Suppressor macrophage treated with lipopolysaccharide for 4 hours (primary cell): ENCODE measurements around the gene INO80E.
"Not testable (repeated sequence)": the region's sequence is repeated elsewhere in the genome, so short reads cannot be mapped to it uniquely, and the experiment has no call there.

ENCODE experiments used
- DNase-seq: peaks from one replicate; pipeline ENCODE4 v3.0.0-alpha.2; 2020

The INO80E gene

DNA sequence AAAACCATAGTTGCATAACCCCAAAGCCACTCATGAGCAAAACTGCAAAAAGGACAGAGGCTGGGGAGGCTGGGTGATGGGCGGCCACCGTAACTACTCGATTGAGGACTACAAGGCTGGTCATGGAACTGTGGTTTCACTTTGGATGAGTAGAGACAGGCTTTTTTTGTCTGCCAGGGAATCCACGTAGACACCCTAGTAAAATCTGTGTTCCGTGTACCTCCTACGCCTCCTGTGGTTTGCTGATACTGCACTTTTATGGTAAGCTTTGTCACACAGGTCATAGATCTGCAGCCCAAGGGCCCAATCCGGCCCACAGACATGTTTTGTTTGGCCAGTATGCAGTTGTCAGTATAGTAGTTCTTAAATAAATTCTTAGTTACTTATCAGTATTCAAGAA is 37.2 kb downstream of the INO80E start:
- DNase-seq: no peak

DNA sequence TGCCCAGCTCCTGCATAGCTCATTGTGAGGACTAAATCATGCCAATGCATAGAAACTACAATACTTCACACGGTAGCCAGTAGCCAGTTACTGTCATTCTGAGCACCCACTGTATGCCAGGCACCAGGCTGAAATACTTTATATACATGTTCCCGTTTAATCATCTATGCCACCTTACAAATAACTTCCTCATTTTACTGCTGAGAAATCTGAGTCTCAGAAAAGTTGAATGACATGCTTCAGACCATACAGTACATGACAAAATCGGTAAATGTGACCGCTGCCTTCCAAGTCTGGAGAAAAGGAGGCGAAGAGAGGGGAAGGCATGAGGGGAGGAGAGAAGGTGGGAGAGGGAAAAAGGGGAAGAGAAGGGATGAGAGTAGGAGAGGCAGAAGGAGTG is 44.2 kb downstream of the INO80E start:
- peak; percentile 41 for DNase-seq

DNA sequence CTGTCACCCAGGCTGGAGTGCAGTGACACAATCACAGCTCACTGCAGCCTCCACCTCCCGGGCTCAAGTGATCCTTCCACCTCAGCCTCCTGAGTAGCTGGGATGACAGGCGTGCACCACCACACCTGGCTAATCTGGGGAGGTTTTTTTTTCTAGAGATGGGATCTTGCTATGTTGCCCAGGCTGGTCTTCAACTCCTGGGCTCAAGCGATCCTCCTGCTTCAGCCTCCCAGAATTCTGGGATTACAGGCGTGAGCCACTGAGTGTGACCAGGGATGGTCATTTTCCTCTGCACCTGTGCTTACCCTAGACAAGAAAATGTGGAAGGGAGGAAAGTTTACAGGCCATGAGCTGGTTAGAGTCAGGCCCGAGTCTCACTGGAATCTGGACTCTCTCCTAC is 44.6 kb downstream of the INO80E start:
- not testable (repeated sequence) for DNase-seq

DNA sequence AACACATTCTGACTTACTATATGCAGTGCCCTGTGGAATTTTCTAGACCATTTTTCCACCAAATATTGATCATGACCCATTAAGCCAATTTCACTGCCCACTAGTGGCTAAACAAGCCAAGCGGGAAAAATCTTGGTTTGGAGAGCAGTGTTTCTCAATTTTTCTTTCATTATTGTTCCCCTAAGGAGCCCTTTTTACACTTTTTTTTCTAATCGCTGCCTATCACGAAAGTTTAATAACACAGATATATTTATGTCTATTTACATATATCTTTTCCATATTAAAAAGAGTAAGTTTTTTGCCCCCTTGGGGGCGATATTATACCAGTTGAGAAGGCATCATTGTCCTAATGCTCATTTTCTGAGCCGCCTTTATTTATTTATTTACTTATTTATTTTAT is 45.8 kb downstream of the INO80E start:
- DNase-seq: peak; percentile 47

GRCh38 chr16:30046178-30046577 is 50.1 kb downstream of the INO80E start:
- no peak for DNase-seq

DNA sequence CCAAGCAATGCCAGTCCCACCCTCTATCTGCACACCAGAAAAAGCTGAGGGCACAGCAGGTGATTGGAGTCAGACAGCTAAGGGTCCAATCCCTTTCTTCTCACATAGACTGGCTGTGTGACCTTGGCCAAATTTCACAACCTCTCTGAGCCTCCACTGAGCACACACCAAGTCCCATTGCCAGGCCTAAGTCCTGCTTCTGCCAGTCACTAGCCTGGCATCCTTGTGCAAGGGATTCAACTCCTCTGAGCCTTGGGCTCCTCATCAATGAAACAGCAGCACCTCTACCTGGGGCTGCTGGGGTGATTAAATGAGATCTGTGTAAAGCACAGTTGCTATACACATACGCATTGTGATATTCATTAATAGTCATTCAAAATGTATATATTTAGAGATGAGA is 50.5 kb downstream of the INO80E start:
- DNase-seq: no peak

- DNase-seq: no peak
Measured at GRCh38 chr16:30049871-30050270, 53.8 kb downstream of the INO80E start.

GRCh38 chr16:30051518-30051917 is 55.5 kb downstream of the INO80E start:
- no peak for DNase-seq

DNA sequence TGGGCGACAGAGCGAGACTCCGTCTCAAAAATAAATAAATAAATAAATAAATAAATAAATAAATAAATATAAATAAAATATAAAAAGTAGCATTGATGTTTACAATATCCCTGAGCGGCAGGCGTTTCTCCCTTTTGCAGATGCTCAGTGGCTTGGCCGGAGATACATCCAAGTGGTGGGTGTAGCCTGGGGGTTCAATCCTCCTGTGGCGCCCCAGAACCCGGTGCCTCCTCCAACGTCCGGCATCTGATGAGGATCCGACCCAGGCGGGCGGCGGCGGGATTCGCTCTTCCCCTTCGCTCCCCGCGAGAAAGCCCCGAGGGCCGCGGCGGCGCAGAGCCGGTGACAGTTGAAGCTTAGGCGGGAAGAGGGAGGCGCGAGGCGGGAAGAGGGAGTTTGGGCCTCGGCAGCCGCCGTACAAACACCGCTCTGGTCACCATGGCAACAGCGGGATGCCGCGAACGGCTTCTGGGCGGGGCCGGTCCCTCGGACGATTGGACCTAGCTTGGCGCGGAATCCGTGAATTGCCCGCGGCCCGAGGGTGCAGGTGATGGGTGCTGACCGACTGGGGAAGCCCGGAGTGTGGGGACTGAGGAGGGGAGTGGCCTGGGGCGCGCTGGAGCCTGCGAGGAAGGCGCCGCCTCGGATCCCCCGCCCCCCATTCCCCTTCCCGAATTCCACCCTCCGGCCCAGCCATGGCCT is 56.8 kb downstream of the INO80E start:
- DNase-seq: peak; percentile 97

GRCh38 chr16:30053376-30054015 is 57.5 kb downstream of the INO80E start:
- DNase-seq: no peak

- DNase-seq: no peak
Measured at GRCh38 chr16:30054451-30054850, 58.4 kb downstream of the INO80E start.

GRCh38 chr16:30054959-30055553 is 59.0 kb downstream of the INO80E start:
- DNase-seq: peak; percentile 37
